GM12878 (cell line): Measurements from ENCODE around the gene SC5D.

Experiments
- CEBPB ChIP-seq, 2 experiments: fragments of 150-350 bp in 1 of 2; IDR thresholded peaks; 2 replicates each; pipeline ENCODE4 v1.6.1; 2012 to 2014; ENCODE audit warnings: low read depth in 2 of 2, low read length in 2 of 2, borderline replicate concordance in 1 of 2, inconsistent platforms in 1 of 2
- POLR2AphosphoS5 ChIP-seq: IDR thresholded peaks from 2 replicates; pipeline ENCODE4 v1.6.1; 2011; ENCODE audit warnings: mild to moderate bottlenecking, low read length, inconsistent platforms
- SIN3A ChIP-seq: IDR thresholded peaks from 2 replicates; pipeline ENCODE4 v1.6.1; 2012; ENCODE audit warnings: low read depth, low read length, improper control_type of control experiment
- TCF3 ChIP-seq: IDR thresholded peaks from 2 replicates; pipeline ENCODE4 v1.6.1; 2012; ENCODE audit warnings: low read depth, mild to moderate bottlenecking, low read length, borderline replicate concordance; ENCODE audit not compliant: insufficient read depth
- TF ChIP-seq, protein P1 (sequence below), 3 experiments: IDR thresholded peaks in 2 of 3; conservative IDR thresholded peaks in 1 of 3; 2 replicates each; pipeline ENCODE4 v1.5.1; 2011; ENCODE audit warnings: low read depth in 3 of 3, low read length in 3 of 3, mild to moderate bottlenecking in 3 of 3, control low read depth in 2 of 3, moderate library complexity in 2 of 3, inconsistent platforms in 1 of 3, mixed read lengths in 1 of 3; ENCODE audit not compliant: control insufficient read depth in 2 of 3, insufficient read depth in 1 of 3; ENCODE audit errors: extremely low read depth in 1 of 3

DNA sequence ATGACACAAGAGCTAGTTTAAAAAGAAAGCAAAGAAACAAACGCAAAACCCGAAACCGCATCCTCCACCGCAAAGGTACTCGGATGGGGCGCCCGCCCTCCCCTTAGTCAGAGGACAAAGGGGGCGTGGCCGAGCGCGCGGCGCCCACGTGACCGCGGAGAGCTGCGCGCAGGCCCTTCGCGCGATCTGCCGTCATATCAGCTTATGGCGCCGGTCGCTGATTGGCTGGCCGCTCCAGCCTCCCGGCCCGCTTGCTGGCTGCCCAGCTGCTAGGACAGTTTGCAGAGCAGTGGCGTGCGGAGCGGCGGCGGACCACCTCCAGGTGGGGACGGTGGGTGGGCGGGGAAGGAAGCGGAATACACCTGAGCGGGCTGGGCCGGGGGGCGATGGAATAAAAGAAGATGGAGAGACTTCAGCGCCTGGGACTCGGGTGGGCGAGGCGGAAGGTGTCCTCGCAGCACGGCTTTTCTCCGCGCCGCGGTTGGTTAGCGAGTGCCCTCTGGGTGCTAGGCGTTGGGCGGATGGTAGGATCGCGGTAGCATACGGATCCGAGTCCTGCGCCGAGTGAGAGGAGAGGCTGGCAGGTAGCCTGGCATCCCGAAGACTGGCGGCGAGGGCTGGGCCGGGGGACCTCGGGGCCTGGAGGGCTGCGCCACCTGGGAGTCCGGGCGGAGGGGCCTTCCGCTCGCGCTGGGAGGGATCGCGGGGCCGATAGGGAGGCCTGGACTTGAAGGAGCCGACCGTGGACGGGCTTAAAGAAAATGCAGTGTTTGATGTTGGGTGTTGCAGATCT is at the start of gene SC5D:
- TF ChIP-seq POLR2AphosphoS5 = peak; percentile 73
- TF ChIP-seq, protein P1, sequence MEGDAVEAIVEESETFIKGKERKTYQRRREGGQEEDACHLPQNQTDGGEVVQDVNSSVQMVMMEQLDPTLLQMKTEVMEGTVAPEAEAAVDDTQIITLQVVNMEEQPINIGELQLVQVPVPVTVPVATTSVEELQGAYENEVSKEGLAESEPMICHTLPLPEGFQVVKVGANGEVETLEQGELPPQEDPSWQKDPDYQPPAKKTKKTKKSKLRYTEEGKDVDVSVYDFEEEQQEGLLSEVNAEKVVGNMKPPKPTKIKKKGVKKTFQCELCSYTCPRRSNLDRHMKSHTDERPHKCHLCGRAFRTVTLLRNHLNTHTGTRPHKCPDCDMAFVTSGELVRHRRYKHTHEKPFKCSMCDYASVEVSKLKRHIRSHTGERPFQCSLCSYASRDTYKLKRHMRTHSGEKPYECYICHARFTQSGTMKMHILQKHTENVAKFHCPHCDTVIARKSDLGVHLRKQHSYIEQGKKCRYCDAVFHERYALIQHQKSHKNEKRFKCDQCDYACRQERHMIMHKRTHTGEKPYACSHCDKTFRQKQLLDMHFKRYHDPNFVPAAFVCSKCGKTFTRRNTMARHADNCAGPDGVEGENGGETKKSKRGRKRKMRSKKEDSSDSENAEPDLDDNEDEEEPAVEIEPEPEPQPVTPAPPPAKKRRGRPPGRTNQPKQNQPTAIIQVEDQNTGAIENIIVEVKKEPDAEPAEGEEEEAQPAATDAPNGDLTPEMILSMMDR (IDR thresholded peaks at IDR 0.05 in 2 of 3, conservative IDR thresholded peaks at IDR 0.05 in 1 of 3; ENCODE audit: control insufficient read depth in 2 of 3, extremely low read depth in 1 of 3, insufficient read depth in 1 of 3, low read depth in 3 of 3, low read length in 3 of 3) = no peak
- 0 out of 2 replicates have a peak, but pooled peaks have one; percentile 50 for TF ChIP-seq SIN3A
- TF ChIP-seq CEBPB (IDR thresholded peaks at IDR 0.05; ENCODE audit: borderline replicate concordance in 1 of 2, low read depth in 2 of 2, low read length in 2 of 2) = no peak
- TF ChIP-seq TCF3 = peak; percentile 51; the same call in 1 of the 2 replicates
